NOMO-1 treated with dmso at 0.1 percent for 144 hours (cell line): Measurements from ENCODE around the gene UQCR11.

Source experiments
- DNase-seq: peaks from one replicate; lab custom pipeline; 2025; ENCODE audit not compliant: unreplicated experiment; lab: John Stamatoyannopoulos, UW

UQCR11 gene

GRCh38 chr19:1572795-1573194, 32.5 kb downstream of the UQCR11 start:
- no peak for DNase-seq

GRCh38 chr19:1571358-1571757, 33.9 kb downstream of the UQCR11 start:
- DNase-seq, result no peak

- no peak for DNase-seq
These were observed 34.4 kb downstream of the UQCR11 start for GRCh38 chr19:1570836-1571235.

GRCh38 chr19:1569997-1570396, 35.3 kb downstream of the UQCR11 start:
- no peak for DNase-seq

GRCh38 chr19:1568320-1569019, 36.8 kb downstream of the UQCR11 start, which contains the start of gene MEX3D:
Gene MEX3D (minus strand): TSS chr19:1568325. CDS start chr19:1568058, 267 bp downstream.
- no peak for DNase-seq

GRCh38 chr19:1567848-1568227, 37.4 kb downstream of the UQCR11 start:
- DNase-seq, result no peak

- no peak for DNase-seq
These were observed 38.0 kb downstream of the UQCR11 start for GRCh38 chr19:1567116-1567847.

- DNase-seq, result no peak
These were observed 38.7 kb downstream of the UQCR11 start for GRCh38 chr19:1566392-1567115.

GRCh38 chr19:1563251-1563650, 42.0 kb downstream of the UQCR11 start:
- no peak for DNase-seq

- DNase-seq, result no peak
These were observed 43.9 kb downstream of the UQCR11 start for GRCh38 chr19:1561236-1561842.

- no peak for DNase-seq
These were observed 44.9 kb downstream of the UQCR11 start for GRCh38 chr19:1560286-1560882.

GRCh38 chr19:1558552-1558951, 46.7 kb downstream of the UQCR11 start:
- DNase-seq, result no peak

GRCh38 chr19:1556390-1557070, 48.7 kb downstream of the UQCR11 start:
- DNase-seq, result no peak

GRCh38 chr19:1555487-1556389, 49.5 kb downstream of the UQCR11 start:
- no peak for DNase-seq

- DNase-seq, result no peak
These were observed 50.3 kb downstream of the UQCR11 start for GRCh38 chr19:1554968-1555367.

GRCh38 chr19:1553415-1553814, 51.8 kb downstream of the UQCR11 start:
- no peak for DNase-seq

- no peak for DNase-seq
These were observed 53.9 kb downstream of the UQCR11 start for GRCh38 chr19:1551068-1552040.

GRCh38 chr19:1549332-1549945, 55.8 kb downstream of the UQCR11 start:
- no peak for DNase-seq
